Measurements from ENCODE around the gene TBXA2R.

DNA sequence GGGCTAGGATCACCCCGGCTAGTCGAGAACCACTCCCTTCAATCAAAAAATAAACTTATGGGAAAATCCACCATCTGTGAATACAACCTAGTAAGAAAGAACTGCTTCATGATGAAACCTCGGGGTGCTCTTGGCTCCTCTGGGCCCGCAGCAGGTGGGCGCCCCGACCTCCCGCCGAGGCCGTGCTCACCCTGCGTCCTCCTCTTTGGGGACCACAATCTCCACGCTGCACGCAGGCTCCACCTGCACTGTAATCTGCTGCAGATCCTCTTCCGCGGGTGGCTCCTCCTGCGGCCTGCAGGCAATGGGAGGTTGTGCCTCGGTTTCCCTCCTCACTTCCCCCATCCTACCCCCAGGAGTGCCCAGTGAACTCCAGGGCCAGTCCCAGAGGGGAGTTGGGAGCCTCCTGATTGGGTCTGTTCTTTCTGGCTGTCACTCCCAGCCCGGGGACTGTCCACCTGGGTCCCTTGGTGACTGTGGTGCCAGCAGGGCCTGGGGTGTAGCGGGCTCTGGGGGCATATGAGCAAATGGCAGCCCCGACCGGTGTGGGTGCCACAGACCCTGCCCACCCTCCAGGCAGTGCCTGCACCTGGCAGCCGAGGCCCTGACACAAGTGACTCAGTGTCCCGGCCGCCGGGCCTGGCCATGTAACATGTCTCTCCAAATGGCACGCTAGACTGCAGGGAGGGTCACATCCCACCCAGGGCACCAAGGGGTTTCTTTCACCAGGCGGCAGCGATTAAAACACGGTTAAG lies 35.0 kb upstream of the TBXA2R start:
- no peak for TF ChIP-seq CTCF (IDR thresholded peaks at IDR 0.05; ENCODE audit: low read depth, low read length, missing input control)
- no peak for TF ChIP-seq TAF1 (conservative IDR thresholded peaks at IDR 0.05)
- TF ChIP-seq, protein P1, sequence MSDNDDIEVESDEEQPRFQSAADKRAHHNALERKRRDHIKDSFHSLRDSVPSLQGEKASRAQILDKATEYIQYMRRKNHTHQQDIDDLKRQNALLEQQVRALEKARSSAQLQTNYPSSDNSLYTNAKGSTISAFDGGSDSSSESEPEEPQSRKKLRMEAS (IDR thresholded peaks at IDR 0.05) = no peak
- TF ChIP-seq RAD21 (IDR thresholded peaks at IDR 0.05) = no peak
- TF ChIP-seq ZBTB33 (IDR thresholded peaks at IDR 0.05) = no peak
- no peak for TF ChIP-seq SP1 (IDR thresholded peaks at IDR 0.05)
- TF ChIP-seq RXRA (IDR thresholded peaks at IDR 0.05) = no peak
- no peak for TF ChIP-seq GABPA (IDR thresholded peaks at IDR 0.05 in 1 of 2, conservative IDR thresholded peaks at IDR 0.05 in 1 of 2)
- TF ChIP-seq ATF3 (IDR thresholded peaks at IDR 0.05) = no peak
- TF ChIP-seq HNF4A (conservative IDR thresholded peaks at IDR 0.05) = no peak
- TF ChIP-seq EGR1 (IDR thresholded peaks at IDR 0.05; ENCODE audit: low read depth in 2 of 2) = no peak
- TF ChIP-seq YY1 (IDR thresholded peaks at IDR 0.05) = no peak
- no peak for TF ChIP-seq JUND (IDR thresholded peaks at IDR 0.05)
- no peak for TF ChIP-seq REST (IDR thresholded peaks at IDR 0.05)

Measured in liver (tissue), 3 donors.